ENCODE results near the gene PADI2.

Gene PADI2

GRCh38 chr1:17053086-17053684 is 66.1 kb downstream of the PADI2 start:
- DNase-seq: no peak

GRCh38 chr1:17052641-17053040 is 66.6 kb downstream of the PADI2 start:
- no peak for DNase-seq

GRCh38 chr1:17052038-17052437 is 67.2 kb downstream of the PADI2 start:
- no peak for DNase-seq

GRCh38 chr1:17047924-17048323 is 71.3 kb downstream of the PADI2 start:
- DNase-seq: no peak

DNA sequence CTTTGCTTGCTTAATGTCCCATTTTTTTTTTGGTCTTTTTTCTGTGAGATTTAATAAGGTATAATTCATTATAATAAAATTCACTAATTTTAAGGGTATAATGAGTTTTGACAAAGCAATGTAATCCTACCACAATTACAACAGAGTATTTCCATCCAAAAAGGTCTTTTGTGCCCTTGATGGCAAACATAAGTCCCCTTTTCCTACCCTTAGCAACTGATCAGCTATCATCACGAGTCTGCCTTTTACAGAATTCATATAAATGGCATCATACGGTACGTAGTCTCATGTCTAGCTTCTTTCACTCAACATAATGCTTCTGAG is 73.0 kb downstream of the PADI2 start:
- no peak for DNase-seq

- DNase-seq: no peak
Measured at GRCh38 chr1:17045634-17046333, 73.5 kb downstream of the PADI2 start.

DNA sequence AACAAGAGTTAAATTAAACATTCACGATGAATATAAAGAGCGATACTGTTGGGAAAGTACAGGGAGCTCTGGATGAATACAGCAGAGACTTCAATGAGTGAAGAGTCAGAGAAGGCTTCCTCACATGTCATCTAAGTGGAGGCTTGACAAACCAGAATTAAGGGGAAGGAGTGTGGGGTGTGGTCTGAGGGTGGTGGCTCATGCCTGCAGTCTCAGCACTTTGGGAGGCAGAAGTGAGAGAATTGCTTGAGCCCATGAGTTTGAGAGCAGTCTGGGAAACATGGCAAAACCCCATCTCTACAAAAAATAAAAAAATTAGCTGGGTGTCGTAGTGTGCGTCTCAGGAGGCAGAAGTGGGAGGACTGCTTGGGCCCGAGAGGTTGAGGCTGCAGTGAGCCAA is 74.1 kb downstream of the PADI2 start:
- DNase-seq: no peak

DNA sequence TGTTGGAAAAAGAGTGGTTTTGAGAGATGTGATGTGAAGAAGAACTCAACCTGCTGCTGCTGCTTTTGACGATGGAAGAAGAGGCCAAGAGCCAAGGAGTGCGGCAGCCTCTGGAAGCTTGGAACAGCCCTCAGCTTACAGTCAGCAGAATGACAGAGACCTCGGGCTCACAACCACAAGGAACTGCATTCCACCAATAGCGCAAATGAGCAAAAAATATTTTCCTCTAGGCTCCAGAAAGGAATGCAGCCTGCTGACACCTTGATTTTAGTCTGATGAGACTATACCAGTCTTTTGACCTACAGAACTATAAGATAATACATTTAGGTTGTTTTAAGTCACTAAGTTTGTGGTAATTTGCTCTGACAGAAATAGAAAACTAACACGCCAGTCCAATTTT is 75.6 kb downstream of the PADI2 start:
- no peak for DNase-seq

DNA sequence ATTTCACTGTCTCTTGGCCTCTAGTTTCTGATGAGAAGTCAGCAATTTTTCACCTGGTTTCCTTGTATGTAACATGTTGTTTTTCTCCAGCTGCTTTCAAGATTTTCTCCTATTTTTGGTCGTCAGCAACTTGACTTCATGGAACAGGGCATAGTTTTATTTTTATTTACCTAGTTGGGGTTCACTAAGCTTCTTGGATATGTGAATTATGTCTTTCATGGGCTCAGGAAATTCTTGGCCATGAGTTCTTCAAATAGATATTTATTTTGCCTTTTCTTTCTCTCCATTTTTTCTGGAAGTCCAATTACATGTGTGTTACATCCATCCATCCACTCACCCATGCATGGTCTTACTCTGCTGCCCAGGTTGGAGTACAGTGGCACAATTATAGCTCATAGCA is 79.1 kb downstream of the PADI2 start:
- no peak for DNase-seq

- no peak for DNase-seq
Measured at GRCh38 chr1:17039522-17039921, 79.7 kb downstream of the PADI2 start.

- no peak for DNase-seq
Measured at GRCh38 chr1:17033481-17033880, 85.8 kb downstream of the PADI2 start.

GRCh38 chr1:17032741-17033140 is 86.5 kb downstream of the PADI2 start:
- DNase-seq: no peak

DNA sequence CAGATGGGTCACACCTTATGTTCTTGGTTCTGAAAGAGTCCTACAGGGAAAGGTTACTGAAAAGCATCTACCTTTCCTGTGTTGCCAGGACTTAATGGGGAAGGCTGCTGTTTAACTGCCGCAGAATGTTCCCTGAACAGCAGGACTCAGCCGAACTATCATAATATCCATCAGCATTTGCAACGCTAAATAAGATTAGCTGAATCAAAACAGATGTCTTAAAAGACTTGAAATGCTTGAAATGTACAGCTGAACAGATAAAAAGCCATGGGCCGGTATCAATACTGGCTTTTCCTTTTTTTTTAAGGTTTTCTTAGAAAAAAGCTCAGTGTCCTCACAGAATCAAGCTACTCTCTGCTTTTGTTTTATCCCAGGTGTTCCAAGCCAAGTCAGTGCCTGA is 87.8 kb downstream of the PADI2 start:
- DNase-seq: no peak

- no peak for DNase-seq
Measured at GRCh38 chr1:17030206-17030605, 89.0 kb downstream of the PADI2 start.

GRCh38 chr1:17028662-17029188 is 90.5 kb downstream of the PADI2 start:
- DNase-seq: no peak

DNA sequence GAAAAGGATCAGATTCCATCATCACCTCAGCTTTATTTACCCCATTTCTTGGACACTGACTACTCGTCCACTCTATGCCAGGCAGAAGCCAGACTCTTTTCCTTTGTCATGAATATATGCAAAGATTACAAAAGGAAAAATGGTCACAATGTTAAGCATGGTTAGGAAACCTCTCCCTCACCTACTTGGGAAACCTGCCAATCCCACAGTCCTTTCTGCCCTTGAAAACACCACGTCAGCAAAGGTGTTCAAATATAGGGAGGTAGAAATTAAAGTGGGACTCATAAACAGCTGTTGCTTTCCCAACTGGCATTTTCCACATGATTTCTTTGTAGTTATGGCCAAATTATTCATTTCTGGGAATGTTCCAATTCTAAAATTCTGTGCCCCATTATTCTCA is 91.4 kb downstream of the PADI2 start:
- no peak for DNase-seq

GRCh38 chr1:17027403-17027802 is 91.8 kb downstream of the PADI2 start:
- no peak for DNase-seq

DNA sequence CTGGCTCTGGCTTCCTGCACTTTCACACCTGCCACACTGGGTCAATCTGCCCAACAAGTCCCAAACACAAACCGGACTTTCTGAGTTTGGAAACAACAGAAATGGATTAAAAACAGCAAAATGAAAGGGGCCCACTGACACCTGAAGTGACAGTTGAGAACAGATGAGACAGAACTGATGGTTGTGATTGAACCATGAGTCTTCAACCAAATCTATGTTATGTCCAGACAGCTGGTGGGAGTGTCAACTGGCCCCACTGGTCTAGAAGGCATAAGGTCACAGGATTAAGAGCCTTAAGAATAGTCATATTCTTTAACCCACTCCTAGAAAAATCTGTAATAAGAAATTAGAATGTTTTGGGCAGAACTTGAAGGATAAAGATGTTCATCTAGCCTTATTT is 94.5 kb downstream of the PADI2 start:
- no peak for DNase-seq

DNA sequence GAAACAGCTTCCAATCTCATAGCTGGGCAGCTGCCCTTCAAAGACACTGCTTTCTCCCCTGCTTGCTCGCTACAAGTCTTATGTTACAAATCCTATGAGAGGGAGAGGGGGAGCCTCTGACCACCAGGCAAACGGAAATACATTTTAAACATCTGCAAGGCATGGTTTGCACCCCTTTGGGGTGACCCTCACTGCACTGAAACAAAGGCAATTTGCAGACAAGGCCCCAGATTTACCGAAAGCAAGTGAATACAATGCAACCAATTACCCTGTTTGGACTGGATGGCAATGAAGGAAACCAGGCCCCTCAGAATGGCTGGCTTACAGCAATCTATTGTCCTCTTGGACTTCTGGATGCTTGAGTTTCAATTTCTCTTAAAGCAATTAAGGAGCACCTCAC is 95.7 kb downstream of the PADI2 start:
- DNase-seq: no peak

DNA sequence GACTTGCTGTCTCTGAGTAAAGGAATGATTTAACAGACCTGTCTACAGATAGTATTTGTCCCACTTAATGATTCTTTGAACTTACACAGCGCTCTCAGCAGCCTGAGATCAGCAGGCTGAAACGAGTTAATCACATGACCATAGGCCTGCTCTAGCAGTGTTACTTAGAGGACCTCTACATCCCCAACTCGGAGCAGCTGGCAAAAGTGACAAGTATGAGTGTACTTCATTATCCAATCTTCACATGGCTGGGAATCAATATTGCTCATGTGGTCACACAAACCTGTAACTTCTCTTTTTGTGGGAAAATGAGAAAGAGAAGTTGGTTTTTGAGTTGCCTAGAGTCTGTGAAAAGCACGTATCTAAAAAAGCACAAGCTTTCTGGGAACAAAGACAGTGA is 96.1 kb downstream of the PADI2 start:
- DNase-seq: no peak

DNA sequence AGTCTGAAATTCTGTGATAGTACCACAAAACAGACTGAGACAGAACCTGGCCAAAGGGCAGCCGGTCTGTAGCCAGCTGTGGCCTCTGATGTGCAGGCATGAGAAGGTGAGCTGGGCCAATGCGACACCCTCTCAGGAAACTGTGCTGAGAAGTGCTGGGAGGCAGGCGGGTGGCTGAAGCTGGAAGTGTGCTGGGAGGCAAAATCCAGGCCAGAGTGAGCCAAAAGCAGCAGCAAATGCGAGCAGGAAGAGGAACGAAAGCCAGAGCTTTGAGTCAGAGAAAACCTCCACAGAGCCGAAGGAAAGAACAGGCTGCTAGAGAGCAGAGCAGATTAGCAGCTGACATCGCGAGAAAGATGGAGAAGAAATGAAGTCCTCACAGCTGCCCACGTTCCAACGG is 97.4 kb downstream of the PADI2 start:
- no peak for DNase-seq

DNA sequence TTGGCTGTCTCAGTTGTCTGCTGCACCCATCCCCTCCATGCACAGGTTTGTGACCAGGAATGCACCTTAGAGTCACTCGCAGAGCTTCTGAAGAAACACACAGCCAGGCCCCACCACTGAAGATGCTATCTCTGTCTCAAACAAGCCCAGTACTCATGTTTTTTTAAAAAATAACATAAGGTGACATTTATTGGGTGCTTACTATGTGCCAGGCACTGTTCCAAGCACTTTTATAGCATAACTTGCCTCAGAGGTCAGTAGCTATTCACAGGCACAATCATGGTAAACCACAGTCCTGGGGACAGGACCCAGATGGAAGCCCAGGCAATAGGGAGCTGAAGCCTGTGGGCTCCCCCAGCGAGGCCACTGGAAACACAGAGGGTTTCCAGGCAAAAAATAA is 98.7 kb downstream of the PADI2 start:
- DNase-seq: no peak

GRCh38 chr1:17018849-17019248 is 100.4 kb downstream of the PADI2 start:
- DNase-seq: no peak

DNA sequence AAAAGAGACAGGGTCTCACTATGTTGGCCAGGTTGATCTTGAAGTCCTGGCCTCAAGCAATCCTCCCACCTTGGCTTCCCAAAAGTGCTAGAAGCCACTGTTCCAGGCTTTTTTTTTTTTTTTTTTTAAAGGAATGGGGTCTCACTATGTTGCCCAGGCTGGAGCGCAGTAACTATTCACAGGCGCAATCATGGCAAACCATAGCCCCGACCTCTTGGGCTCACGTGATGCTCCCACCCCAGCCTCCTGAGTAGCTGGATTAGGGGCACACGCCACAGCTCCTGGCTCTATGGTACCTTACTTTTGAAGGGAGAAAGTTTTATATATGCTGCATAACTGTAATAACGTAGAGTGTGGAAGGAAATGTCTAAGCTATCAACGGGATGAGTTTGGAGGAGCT is 101.8 kb downstream of the PADI2 start:
- DNase-seq: no peak
